Ishikawa (cell line): ENCODE results near the gene LEKR1.

ENCODE experiments used
- CEBPB ChIP-seq: IDR thresholded peaks from 2 replicates; pipeline ENCODE4 v1.6.1; 2012
- CREB1 ChIP-seq: IDR thresholded peaks from 2 replicates; pipeline ENCODE4 v1.6.1; 2012; ENCODE audit warnings: low read depth
- EGR1 ChIP-seq: IDR thresholded peaks from 2 replicates; pipeline ENCODE4 v1.6.1; 2012
- EP300 ChIP-seq: IDR thresholded peaks from 2 replicates; pipeline ENCODE4 v1.6.1; 2012; ENCODE audit warnings: borderline replicate concordance
- FOXM1 ChIP-seq: IDR thresholded peaks from 2 replicates; pipeline ENCODE4 v1.6.1; 2012; ENCODE audit warnings: low read depth, borderline replicate concordance
- MAX ChIP-seq: IDR thresholded peaks from 2 replicates; pipeline ENCODE4 v1.6.1; 2012
- NFIC ChIP-seq: IDR thresholded peaks from 2 replicates; pipeline ENCODE4 v1.6.1; 2012
- RAD21 ChIP-seq: IDR thresholded peaks from 2 replicates; pipeline ENCODE4 v1.6.1; 2012; ENCODE audit warnings: low read depth
- TAF1 ChIP-seq: IDR thresholded peaks from 2 replicates; pipeline ENCODE4 v1.6.1; 2012; ENCODE audit warnings: low read depth, mild to moderate bottlenecking
- TCF12 ChIP-seq: IDR thresholded peaks from 2 replicates; pipeline ENCODE4 v1.6.1; 2012; ENCODE audit warnings: low read depth
- TEAD4 ChIP-seq: IDR thresholded peaks from 2 replicates; pipeline ENCODE4 v1.6.1; 2012
- USF1 ChIP-seq: IDR thresholded peaks from 2 replicates; pipeline ENCODE4 v1.6.1; 2012
- YY1 ChIP-seq: IDR thresholded peaks from 2 replicates; pipeline ENCODE4 v1.6.1; 2012; ENCODE audit warnings: low read depth
- ZBTB7A ChIP-seq: IDR thresholded peaks from 2 replicates; pipeline ENCODE4 v1.6.1; 2012; ENCODE audit warnings: low read depth
- TF ChIP-seq, protein P1 (sequence below): IDR thresholded peaks from 2 replicates; pipeline ENCODE4 v1.6.1; 2012; ENCODE audit warnings: low read depth, mild to moderate bottlenecking

LEKR1 gene

GRCh38 chr3:157065201-157065600 is 239.0 kb downstream of the LEKR1 start:
- TF ChIP-seq TCF12 (no peak), TEAD4 (no peak), YY1 (no peak), USF1 (no peak), NFIC (no peak)

DNA sequence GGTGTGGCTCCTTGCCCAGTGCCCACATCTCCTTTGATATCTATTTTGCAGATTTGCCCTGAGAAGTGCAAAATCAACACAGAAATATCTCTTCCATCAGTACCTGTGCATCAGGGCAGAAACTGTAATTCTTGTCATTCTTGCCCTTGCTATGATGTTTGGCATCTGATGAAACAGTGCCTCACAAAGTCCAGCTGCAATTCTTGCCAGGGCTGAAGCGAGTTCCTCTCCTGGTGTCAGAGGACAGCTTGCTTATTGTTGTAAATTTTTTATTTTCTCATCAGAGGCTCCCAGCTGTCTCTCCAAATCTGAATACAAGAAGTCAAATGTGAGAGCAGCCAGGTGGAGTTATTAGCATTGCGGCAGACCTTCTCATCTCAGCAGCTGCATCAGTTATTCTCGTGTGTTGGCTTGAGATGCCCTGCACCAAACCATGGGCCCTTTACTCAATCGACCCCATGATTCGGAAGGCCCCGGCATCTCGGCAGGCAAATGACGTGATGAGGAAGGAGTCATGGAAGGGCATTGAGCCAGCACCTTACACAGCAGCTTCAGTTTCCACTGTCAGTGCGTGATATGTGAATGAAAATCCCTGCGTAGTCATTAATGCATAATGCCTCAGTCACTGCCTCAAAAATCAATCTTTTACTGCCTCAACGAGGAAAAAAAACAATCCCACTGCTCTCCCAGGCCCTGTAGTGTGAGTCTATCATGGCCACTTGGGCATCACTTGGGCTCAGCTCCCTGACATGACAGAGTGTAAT is 240.4 kb downstream of the LEKR1 start:
- no peak for TF ChIP-seq TEAD4

GRCh38 chr3:157067114-157067513 is 241.0 kb downstream of the LEKR1 start:
- TF ChIP-seq FOXM1 (no peak), CEBPB (no peak), EGR1 (no peak), TEAD4 (no peak), EP300 (no peak), MAX (no peak), NFIC (no peak), CREB1 (no peak), ZBTB7A (no peak), RAD21 (no peak), USF1 (no peak), YY1 (no peak), TAF1 (no peak), TCF12 (no peak)
- TF ChIP-seq, protein P1, sequence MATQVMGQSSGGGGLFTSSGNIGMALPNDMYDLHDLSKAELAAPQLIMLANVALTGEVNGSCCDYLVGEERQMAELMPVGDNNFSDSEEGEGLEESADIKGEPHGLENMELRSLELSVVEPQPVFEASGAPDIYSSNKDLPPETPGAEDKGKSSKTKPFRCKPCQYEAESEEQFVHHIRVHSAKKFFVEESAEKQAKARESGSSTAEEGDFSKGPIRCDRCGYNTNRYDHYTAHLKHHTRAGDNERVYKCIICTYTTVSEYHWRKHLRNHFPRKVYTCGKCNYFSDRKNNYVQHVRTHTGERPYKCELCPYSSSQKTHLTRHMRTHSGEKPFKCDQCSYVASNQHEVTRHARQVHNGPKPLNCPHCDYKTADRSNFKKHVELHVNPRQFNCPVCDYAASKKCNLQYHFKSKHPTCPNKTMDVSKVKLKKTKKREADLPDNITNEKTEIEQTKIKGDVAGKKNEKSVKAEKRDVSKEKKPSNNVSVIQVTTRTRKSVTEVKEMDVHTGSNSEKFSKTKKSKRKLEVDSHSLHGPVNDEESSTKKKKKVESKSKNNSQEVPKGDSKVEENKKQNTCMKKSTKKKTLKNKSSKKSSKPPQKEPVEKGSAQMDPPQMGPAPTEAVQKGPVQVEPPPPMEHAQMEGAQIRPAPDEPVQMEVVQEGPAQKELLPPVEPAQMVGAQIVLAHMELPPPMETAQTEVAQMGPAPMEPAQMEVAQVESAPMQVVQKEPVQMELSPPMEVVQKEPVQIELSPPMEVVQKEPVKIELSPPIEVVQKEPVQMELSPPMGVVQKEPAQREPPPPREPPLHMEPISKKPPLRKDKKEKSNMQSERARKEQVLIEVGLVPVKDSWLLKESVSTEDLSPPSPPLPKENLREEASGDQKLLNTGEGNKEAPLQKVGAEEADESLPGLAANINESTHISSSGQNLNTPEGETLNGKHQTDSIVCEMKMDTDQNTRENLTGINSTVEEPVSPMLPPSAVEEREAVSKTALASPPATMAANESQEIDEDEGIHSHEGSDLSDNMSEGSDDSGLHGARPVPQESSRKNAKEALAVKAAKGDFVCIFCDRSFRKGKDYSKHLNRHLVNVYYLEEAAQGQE: no peak

DNA sequence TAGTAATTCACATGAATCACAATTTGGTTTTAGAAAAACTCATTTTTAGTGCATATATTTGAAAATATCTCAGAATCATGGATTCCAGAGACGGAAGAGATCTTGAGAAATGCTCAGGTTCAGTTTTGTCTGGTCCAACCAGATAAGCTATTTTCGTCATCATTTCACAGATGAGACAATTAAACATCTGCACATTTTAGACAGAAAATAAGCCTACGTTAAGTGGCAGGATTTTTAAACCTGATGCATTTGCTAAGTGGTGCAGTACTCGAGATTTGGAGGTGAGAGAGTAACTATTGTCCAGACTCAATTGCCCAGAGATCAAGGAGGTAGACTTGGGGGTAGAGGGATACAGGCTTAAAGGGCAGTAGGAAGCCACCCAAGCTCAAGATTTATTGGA is 243.3 kb downstream of the LEKR1 start:
- TF ChIP-seq TCF12: no peak
- TF ChIP-seq YY1: no peak
- no peak for TF ChIP-seq ZBTB7A
- no peak for TF ChIP-seq EP300
- TF ChIP-seq EGR1: no peak
- no peak for TF ChIP-seq CEBPB
- no peak for TF ChIP-seq CREB1
- TF ChIP-seq NFIC: no peak
- TF ChIP-seq USF1: no peak

DNA sequence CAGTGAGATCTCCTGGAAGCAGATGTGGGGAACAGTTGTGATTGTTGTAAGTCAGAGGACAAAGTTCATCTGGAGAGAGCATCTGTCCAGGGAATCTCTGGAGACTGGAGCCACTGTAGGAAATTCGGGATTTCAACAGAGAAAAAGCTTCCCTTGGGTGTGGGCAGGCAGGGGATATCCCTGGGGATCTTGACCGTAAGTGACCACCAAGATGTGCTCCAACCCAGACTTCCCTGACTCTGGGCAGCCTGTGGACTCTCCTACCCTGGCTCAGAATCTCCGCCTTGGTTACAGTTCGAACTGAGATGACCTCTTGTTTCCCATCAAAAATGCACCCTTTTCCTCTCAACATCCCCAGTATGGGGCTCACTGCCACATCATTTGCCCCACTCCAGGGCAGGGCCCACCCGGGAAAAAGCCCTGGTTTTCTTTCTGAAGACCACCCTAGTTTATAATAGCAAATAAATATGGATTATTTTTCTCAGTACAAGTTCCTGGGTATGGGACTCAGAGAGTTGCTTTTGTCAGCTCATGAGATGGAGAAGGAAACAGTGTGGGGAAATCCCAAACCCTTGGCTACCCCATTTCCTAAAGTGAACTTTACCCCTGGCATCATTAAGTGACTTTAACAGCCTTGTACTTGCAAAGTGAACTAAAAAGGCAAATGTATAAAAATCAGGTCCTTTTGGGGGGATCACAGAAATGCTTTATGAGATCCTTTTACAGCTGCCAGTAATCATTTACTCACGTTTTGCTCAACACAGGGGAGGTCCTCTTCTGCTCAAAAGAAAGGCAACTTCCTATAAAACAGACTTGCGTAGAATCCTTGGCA is 243.9 kb downstream of the LEKR1 start:
- TF ChIP-seq EP300: no peak
- no peak for TF ChIP-seq TCF12
- no peak for TF ChIP-seq ZBTB7A
- no peak for TF ChIP-seq RAD21
- no peak for TF ChIP-seq TEAD4

DNA sequence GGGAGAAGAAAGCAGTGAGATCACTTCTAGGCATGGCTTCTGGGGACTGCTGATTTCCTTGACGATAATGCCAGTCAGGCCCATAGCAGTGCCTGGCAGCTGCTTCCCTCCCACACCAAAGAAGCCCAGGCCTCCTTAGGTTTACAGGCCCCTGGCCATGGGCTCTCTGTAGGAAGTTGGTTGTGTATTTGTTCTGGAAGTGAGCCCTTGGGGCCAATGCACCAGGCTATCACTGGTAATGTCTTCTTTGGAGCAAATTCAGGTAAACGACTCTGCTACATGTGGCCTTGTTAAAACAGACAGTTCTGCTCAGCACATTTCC is 244.5 kb downstream of the LEKR1 start:
- TF ChIP-seq MAX (no peak), TCF12 (no peak), NFIC (no peak), EGR1 (no peak), YY1 (no peak), ZBTB7A (no peak), CREB1 (no peak), TAF1 (no peak), EP300 (no peak), USF1 (no peak), RAD21 (no peak), TEAD4 (no peak), FOXM1 (no peak), CEBPB (no peak)
- TF ChIP-seq, protein P1: no peak
